WTC11 (cell line): ENCODE results near the gene ANO2.

ENCODE experiments used
- GABPB1 ChIP-seq: sonication (generic); formaldehyde crosslinking; IDR thresholded peaks from 2 replicates; pipeline ENCODE4 v1.8.1; 2023; ENCODE audit warnings: mild to moderate bottlenecking, missing genetic modification reagents
- TF ChIP-seq, protein P1 (sequence below): fragments of 200-600 bp; IDR thresholded peaks from 2 replicates; pipeline ENCODE4 v1.8.0; 2022; ENCODE audit warnings: antibody characterized with exemption

DNA sequence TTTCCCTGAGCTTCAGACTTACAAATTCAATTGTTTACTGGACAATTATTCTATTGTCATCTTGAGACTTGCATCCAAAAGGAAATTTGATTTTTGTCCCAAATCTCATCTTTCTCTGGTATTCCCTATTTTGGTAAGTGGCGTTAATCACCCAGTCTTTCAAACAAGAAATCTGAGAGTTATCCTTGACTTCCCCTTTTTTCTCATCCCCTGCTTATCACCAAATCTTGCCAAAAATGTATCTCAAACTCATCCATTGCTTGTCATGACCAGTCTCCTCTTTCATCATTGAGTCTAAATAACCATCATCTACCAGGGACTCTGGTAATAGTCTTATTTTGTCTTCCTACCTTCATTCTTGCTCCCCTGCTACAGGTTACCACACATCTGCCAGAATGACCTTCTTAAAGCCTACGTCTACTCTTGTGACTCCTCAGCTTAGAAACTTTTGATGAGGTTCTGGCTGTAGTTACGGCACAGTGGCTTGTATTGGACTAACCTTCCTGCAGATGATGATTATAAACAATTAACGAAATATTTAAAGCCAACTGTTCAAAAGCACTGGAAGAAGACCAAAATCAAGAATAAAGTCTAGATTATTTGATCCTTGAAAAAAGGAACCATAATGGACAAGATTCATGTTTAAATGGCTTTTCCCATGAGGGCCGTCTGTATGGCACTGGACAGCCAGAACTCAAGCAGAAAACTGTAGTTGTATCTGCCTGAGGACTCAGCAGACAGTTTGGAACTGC lies 9.0 kb upstream of the ANO2 start:
- TF ChIP-seq GABPB1 (CRISPR knock-in tag) = no peak
- TF ChIP-seq, protein P1, sequence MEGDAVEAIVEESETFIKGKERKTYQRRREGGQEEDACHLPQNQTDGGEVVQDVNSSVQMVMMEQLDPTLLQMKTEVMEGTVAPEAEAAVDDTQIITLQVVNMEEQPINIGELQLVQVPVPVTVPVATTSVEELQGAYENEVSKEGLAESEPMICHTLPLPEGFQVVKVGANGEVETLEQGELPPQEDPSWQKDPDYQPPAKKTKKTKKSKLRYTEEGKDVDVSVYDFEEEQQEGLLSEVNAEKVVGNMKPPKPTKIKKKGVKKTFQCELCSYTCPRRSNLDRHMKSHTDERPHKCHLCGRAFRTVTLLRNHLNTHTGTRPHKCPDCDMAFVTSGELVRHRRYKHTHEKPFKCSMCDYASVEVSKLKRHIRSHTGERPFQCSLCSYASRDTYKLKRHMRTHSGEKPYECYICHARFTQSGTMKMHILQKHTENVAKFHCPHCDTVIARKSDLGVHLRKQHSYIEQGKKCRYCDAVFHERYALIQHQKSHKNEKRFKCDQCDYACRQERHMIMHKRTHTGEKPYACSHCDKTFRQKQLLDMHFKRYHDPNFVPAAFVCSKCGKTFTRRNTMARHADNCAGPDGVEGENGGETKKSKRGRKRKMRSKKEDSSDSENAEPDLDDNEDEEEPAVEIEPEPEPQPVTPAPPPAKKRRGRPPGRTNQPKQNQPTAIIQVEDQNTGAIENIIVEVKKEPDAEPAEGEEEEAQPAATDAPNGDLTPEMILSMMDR = no peak
